K562 (cell line): Measurements from ENCODE around the gene RWDD3. TPM values are rescaled to one million over a fixed set of nuclear protein-coding genes. Genes with fewer than 3 reads are reported as not detected.

Source experiments
- ATAC-seq: fragments of 200-7000 bp; cut with Tn5 transposase; 3 replicates; pipeline ENCODE4 v1.9.1; 2020; ENCODE audit warnings: moderate library complexity
- BruUV-seq: library from RNA; stranded (reverse); fragments of 400-500 nt; replicated peaks from 2 replicates; lab custom pipeline; 2021; lab: Mats Ljungman, UMichigan
- CTCF ChIA-PET: fragments of 300-600 bp; formaldehyde crosslinking; extraction: SDS; loops from one replicate; lab custom pipeline; 2021; ENCODE audit warnings: low intra/inter-chr PET ratio; lab: Yijun Ruan, JAX
- POLR2A ChIA-PET: fragments of 300-600, 350-650 bp; sonication (Branson Sonifier 250); formaldehyde crosslinking; extraction: SDS; loops from one replicate; lab custom pipeline; 2021; ENCODE audit warnings: antibody characterized with exemption, inconsistent platforms; lab: Yijun Ruan, JAX
- DNase-seq, 4 experiments: peaks; one replicate each; pipeline versions ENCODE4 v3.0.0 to v3.0.0-alpha.2; 2011 to 2018; ENCODE audit warnings: low spot score in 3 of 4, mixed read lengths in 3 of 4; ENCODE audit errors: extremely low read depth in 1 of 4
- FAIRE-seq: peaks from 2 replicates; lab custom pipeline; 2011; peaks lifted over from hg19 to GRCh38; lab: Jason Lieb, UNC
- H2AFZ ChIP-seq: 2 replicates; pipeline ENCODE4 v1.6.0; 2011; ENCODE audit warnings: low read depth, low read length, control low read depth, inconsistent platforms
- H3K27ac ChIP-seq: fragments of 200-600 bp; 3 replicates; pipeline ENCODE4 v1.8.0; 2011; ENCODE audit warnings: low read depth, mild to moderate bottlenecking, control low read depth, inconsistent platforms, low read length, moderate library complexity, mixed read lengths; ENCODE audit errors: extremely low read depth
- H3K27me3 ChIP-seq, 2 experiments: fragments of 300-600 bp in 1 of 2; 2 replicates in 1 of 2; 3 replicates in 1 of 2; pipeline versions ENCODE4 v1.6.0 to v1.8.0; 2011; ENCODE audit warnings: inconsistent platforms in 2 of 2, low read length in 2 of 2, mild to moderate bottlenecking in 1 of 2, mixed read lengths in 1 of 2, moderate library complexity in 1 of 2; ENCODE audit not compliant: control insufficient read depth in 2 of 2, insufficient read depth in 2 of 2
- H3K36me3 ChIP-seq: fragments of 300-600 bp; 3 replicates; pipeline ENCODE4 v1.8.0; 2011; ENCODE audit warnings: mild to moderate bottlenecking, low read length, inconsistent platforms; ENCODE audit not compliant: control insufficient read depth, insufficient read depth
- H3K4me1 ChIP-seq, 2 experiments: fragments of 200-600 bp in 1 of 2; replicated peaks in 1 of 2; 2 replicates in 1 of 2; 3 replicates in 1 of 2; pipeline versions ENCODE4 v1.5.1 to v1.8.0; 2011; ENCODE audit warnings: inconsistent platforms in 2 of 2, low read length in 2 of 2, mild to moderate bottlenecking in 1 of 2, mixed read lengths in 1 of 2, moderate library complexity in 1 of 2; ENCODE audit not compliant: control insufficient read depth in 2 of 2, insufficient read depth in 2 of 2
- H3K4me2 ChIP-seq: 2 replicates; pipeline ENCODE4 v1.6.1; 2011; ENCODE audit warnings: low read length, control low read depth, inconsistent platforms, mixed read lengths; ENCODE audit not compliant: insufficient read depth
- H3K4me3 ChIP-seq: fragments of 200-600 bp; sonication (generic), shearing (Covaris generic); 2 replicates; pipeline ENCODE4 v1.5.1; 2016; ENCODE audit warnings: control low read depth, inconsistent platforms
- H3K79me2 ChIP-seq: fragments of 200-600 bp; 3 replicates; pipeline ENCODE4 v1.8.0; 2011; ENCODE audit warnings: low read length, inconsistent platforms; ENCODE audit not compliant: control insufficient read depth, insufficient read depth
- H3K9ac ChIP-seq, 2 experiments: 2 replicates each; pipeline versions ENCODE4 v1.6.0 to v1.6.1; 2011; ENCODE audit warnings: low read depth in 2 of 2, low read length in 2 of 2, control low read depth in 1 of 2, inconsistent platforms in 1 of 2, mild to moderate bottlenecking in 1 of 2, mixed read lengths in 1 of 2; ENCODE audit not compliant: insufficient read depth in 1 of 2
- H3K9me1 ChIP-seq: one replicate; pipeline ENCODE4 v1.6.0; 2011; ENCODE audit warnings: inconsistent platforms, mild to moderate bottlenecking, low read length, moderate library complexity; ENCODE audit not compliant: control insufficient read depth, insufficient read depth
- H3K9me3 ChIP-seq: replicated peaks from 2 replicates; pipeline ENCODE4 v1.5.1; 2011; ENCODE audit warnings: low read depth, low read length, inconsistent platforms; ENCODE audit not compliant: control insufficient read depth, insufficient read depth
- H4K20me1 ChIP-seq: replicated peaks from 2 replicates; pipeline ENCODE4 v1.6.1; 2011; ENCODE audit warnings: low read length, inconsistent platforms, mixed read lengths; ENCODE audit not compliant: control insufficient read depth, insufficient read depth
- BDP1 ChIP-seq: IDR thresholded peaks from 3 replicates; pipeline ENCODE4 v1.6.1; 2011; ENCODE audit not compliant: insufficient read length, insufficient read depth
- CC2D1A ChIP-seq: fragments of 450-650 bp; IDR thresholded peaks from 2 replicates; pipeline ENCODE4 v1.6.1; 2017; ENCODE audit warnings: mild to moderate bottlenecking
- DACH1 ChIP-seq: fragments of 450-650 bp; IDR thresholded peaks from 2 replicates; pipeline ENCODE4 v1.6.1; 2018; ENCODE audit not compliant: partially characterized antibody
- GTF2A2 ChIP-seq: IDR thresholded peaks from 2 replicates; pipeline ENCODE4 v1.6.1; 2016; ENCODE audit warnings: mild to moderate bottlenecking, missing genetic modification characterization, missing compliant biosample characterization
- IRF2 ChIP-seq: sonication (generic); formaldehyde crosslinking; IDR thresholded peaks from 2 replicates; pipeline ENCODE4 v1.8.1; 2022; ENCODE audit warnings: mild to moderate bottlenecking, missing genetic modification reagents
- NELFE ChIP-seq: IDR thresholded peaks from 2 replicates; pipeline ENCODE4 v1.6.1; 2011; ENCODE audit warnings: mild to moderate bottlenecking; ENCODE audit not compliant: insufficient read depth, insufficient read length
- NFIC ChIP-seq: fragments of 450-650 bp; IDR thresholded peaks from 2 replicates; pipeline ENCODE4 v1.6.1; 2017; ENCODE audit warnings: mild to moderate bottlenecking, inconsistent platforms
- RAD51 ChIP-seq: fragments of 450-650 bp; IDR thresholded peaks from 2 replicates; pipeline ENCODE4 v1.7.1; 2016; ENCODE audit warnings: low read depth, mild to moderate bottlenecking, borderline replicate concordance
- TRIM28 ChIP-seq: fragments of 450-650 bp; IDR thresholded peaks from 2 replicates; pipeline ENCODE4 v1.6.1; 2017
- ZNF274 ChIP-seq: IDR thresholded peaks from 2 replicates; pipeline ENCODE4 v1.6.1; 2011; ENCODE audit warnings: low read depth, mild to moderate bottlenecking, low read length, moderate library complexity, borderline replicate concordance
- ZNF311 ChIP-seq: fragments of 250-450 bp; sonication (Bioruptor Pico); IDR thresholded peaks from 2 replicates; pipeline ENCODE4 v1.4.0; 2020; ENCODE audit warnings: mild to moderate bottlenecking, moderate library complexity
- ZNF316 ChIP-seq: fragments of 450-650 bp; IDR thresholded peaks from 2 replicates; pipeline ENCODE4 v1.6.1; 2016
- ZNF445 ChIP-seq: fragments of 250-450 bp; sonication (Bioruptor Pico); IDR thresholded peaks from 2 replicates; pipeline ENCODE4 v1.4.0; 2020; ENCODE audit warnings: low read depth, mild to moderate bottlenecking, moderate library complexity
- ZNF778 ChIP-seq: fragments of 450-650 bp; formaldehyde crosslinking; IDR thresholded peaks from 2 replicates; pipeline ENCODE4 v1.4.0; 2020; ENCODE audit warnings: mild to moderate bottlenecking, moderate library complexity
- WGBS: fragments of 100-300 bp; shearing (Covaris generic); methylation state at CpG from one replicate; pipeline ENCODE4 v1.1.6; 2016; ENCODE audit warnings: low coverage, mixed read lengths; ENCODE audit not compliant: insufficient coverage; ENCODE audit errors: missing lambda C conversion rate; 5-methylcytosine and 5-hydroxymethylcytosine counted together
- in situ Hi-C: fragments of 300-500 bp; cut with MboI; formaldehyde crosslinking; loops from 4 replicates; pipeline ENCODE4 v1.15.0; 2018; ENCODE audit warnings: inconsistent platforms, mixed read lengths
- intact Hi-C: fragments of 100-400 bp; cut with micrococcal nuclease; formaldehyde crosslinking; loops from 2 replicates; pipeline ENCODE4 v1.14.2; 2022
- polyA plus RNA-seq, 8 experiments: library from polyadenylated mRNA; depleted of rRNA in 4 of 8; stranded (reverse) in 5 of 8; unstranded in 3 of 8; fragments of >200 nt; fragmentation: Nextera tagmentation in 2 of 8; fragmentation: Illumina TruSeq in 1 of 8; extraction: Ambion mirVana in 2 of 8; extraction: Trizol in 1 of 8; gene quantifications; 2 replicates each; pipeline versions ENCODE4 v1.2.1 to v1.2.3, GENCODE V29; 2011 to 2014; ENCODE audit warnings: inconsistent platforms in 1 of 8, missing spikeins in 1 of 8
- total RNA-seq, 7 experiments: library from RNA; depleted of rRNA in 6 of 7; stranded (reverse); fragments of >200 nt in 6 of 7; fragmentation: Illumina TruSeq in 2 of 7; extraction: Trizol in 2 of 7; gene quantifications; 2 replicates each; pipeline versions ENCODE4 v1.2.1 to v1.2.3, GENCODE V29; 2011 to 2021; ENCODE audit warnings: low replicate concordance in 1 of 7
- TF ChIP-seq, protein P1 (sequence below): fragments of 450-650 bp; IDR thresholded peaks from 2 replicates; pipeline ENCODE4 v1.6.1; 2017; ENCODE audit warnings: antibody characterized with exemption
- TF ChIP-seq, protein P2 (sequence below): IDR thresholded peaks from 2 replicates; pipeline ENCODE4 v1.6.1; 2014; ENCODE audit warnings: antibody characterized with exemption
- TF ChIP-seq, protein P3 (sequence below): fragments of 250-450 bp; sonication (Bioruptor Pico); IDR thresholded peaks from 2 replicates; pipeline ENCODE4 v1.8.0; 2021; ENCODE audit warnings: mild to moderate bottlenecking, moderate library complexity

Gene RWDD3
- total and polyA plus RNA-seq, 9 of the 15 experiments (the other 6 are each of a cell fraction or from before 2014, with no cell fraction given): 21.6 to 65.0 (median 34.9) TPM

DNA sequence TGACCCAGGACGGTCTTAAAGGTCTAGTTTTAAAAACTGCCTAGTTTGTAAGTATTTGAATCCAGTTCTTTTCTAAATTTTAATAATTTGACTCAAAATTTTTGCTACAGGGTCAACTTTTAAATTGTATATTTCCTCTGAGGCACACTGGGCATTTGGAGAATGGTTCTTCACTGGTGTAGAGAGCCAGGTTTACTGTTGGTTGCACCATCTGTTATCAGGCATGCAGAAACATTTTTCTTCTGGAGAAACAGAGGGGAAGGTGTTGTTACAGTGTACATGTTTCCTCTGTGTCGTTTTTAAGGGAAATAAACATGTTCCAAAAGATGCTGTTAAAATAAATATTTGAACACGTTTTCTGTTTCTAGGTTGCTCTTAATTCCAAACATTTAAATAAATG is 39.0 kb upstream of the RWDD3 start:
- intact Hi-C loops: no loop called here
- CTCF ChIA-PET: no interaction called here

More for the DNA sequence above, 39.0 kb upstream of the RWDD3 start:
- TF ChIP-seq, protein P1, sequence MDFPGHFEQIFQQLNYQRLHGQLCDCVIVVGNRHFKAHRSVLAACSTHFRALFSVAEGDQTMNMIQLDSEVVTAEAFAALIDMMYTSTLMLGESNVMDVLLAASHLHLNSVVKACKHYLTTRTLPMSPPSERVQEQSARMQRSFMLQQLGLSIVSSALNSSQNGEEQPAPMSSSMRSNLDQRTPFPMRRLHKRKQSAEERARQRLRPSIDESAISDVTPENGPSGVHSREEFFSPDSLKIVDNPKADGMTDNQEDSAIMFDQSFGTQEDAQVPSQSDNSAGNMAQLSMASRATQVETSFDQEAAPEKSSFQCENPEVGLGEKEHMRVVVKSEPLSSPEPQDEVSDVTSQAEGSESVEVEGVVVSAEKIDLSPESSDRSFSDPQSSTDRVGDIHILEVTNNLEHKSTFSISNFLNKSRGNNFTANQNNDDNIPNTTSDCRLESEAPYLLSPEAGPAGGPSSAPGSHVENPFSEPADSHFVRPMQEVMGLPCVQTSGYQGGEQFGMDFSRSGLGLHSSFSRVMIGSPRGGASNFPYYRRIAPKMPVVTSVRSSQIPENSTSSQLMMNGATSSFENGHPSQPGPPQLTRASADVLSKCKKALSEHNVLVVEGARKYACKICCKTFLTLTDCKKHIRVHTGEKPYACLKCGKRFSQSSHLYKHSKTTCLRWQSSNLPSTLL: no peak
- TF ChIP-seq NELFE: no peak
- TF ChIP-seq, protein P2, sequence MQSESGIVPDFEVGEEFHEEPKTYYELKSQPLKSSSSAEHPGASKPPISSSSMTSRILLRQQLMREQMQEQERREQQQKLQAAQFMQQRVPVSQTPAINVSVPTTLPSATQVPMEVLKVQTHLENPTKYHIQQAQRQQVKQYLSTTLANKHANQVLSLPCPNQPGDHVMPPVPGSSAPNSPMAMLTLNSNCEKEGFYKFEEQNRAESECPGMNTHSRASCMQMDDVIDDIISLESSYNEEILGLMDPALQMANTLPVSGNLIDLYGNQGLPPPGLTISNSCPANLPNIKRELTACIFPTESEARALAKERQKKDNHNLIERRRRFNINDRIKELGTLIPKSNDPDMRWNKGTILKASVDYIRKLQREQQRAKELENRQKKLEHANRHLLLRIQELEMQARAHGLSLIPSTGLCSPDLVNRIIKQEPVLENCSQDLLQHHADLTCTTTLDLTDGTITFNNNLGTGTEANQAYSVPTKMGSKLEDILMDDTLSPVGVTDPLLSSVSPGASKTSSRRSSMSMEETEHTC: no peak
- no peak for TF ChIP-seq RAD51
- no peak for TF ChIP-seq ZNF316
- no peak for TF ChIP-seq ZNF274
- no peak for TF ChIP-seq ZNF445 (CRISPR knock-in tag)
- TF ChIP-seq TRIM28: no peak
- TF ChIP-seq ZNF778 (CRISPR knock-in tag): no peak
- TF ChIP-seq DACH1: no peak
- TF ChIP-seq CC2D1A: no peak
- no peak for TF ChIP-seq BDP1
- TF ChIP-seq ZNF311 (CRISPR knock-in tag): no peak
- no peak for TF ChIP-seq GTF2A2 (tag)
- no peak for TF ChIP-seq IRF2 (CRISPR knock-in tag)
- TF ChIP-seq NFIC: no peak
- TF ChIP-seq, protein P3, sequence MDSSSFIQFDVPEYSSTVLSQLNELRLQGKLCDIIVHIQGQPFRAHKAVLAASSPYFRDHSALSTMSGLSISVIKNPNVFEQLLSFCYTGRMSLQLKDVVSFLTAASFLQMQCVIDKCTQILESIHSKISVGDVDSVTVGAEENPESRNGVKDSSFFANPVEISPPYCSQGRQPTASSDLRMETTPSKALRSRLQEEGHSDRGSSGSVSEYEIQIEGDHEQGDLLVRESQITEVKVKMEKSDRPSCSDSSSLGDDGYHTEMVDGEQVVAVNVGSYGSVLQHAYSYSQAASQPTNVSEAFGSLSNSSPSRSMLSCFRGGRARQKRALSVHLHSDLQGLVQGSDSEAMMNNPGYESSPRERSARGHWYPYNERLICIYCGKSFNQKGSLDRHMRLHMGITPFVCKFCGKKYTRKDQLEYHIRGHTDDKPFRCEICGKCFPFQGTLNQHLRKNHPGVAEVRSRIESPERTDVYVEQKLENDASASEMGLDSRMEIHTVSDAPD (CRISPR knock-in tag): no peak
- Histone ChIP-seq H3K27me3 (no peaks in the 10 kb centered on the region), H3K9me1 (no peaks in the 10 kb centered on the region), H3K4me1 (peaks cover 0 to 2% of the 10 kb centered on the region in 2 experiments; a peak in 1 of 5 replicates), H3K9me3 (no peaks in the 10 kb centered on the region), H3K4me3 (no peak overlapping the region), H3K27ac (no peak overlapping the region), H3K36me3 (peaks cover 4% of the 10 kb centered on the region; the same call in 1 of the 3 replicates), H3K9ac (no peak overlapping the region), H3K79me2 (no peaks in the 10 kb centered on the region), H3K4me2 (no peak overlapping the region), H4K20me1 (no peaks in the 10 kb centered on the region), H2AFZ (no peak overlapping the region)
- ATAC-seq: peak; percentile 70
- no peak for DNase-seq
- BruUV-seq: no TSS peak
- POLR2A ChIA-PET: interaction anchor here (0.8 kb wide), 1 partner anchor 28 kb away, joined by 3 read pairs; no protein-coding TSS in a partner anchor
- in situ Hi-C loops: no loop called here
- WGBS: 40% methylated on average over 3 of the region's 3 CpGs
- no peak for FAIRE-seq
